ENCODE measurements around the gene PXDN.
"Not testable (repeated sequence)": the region's sequence is repeated elsewhere in the genome, so short reads cannot be mapped to it uniquely, and the experiment has no call there.

DNA sequence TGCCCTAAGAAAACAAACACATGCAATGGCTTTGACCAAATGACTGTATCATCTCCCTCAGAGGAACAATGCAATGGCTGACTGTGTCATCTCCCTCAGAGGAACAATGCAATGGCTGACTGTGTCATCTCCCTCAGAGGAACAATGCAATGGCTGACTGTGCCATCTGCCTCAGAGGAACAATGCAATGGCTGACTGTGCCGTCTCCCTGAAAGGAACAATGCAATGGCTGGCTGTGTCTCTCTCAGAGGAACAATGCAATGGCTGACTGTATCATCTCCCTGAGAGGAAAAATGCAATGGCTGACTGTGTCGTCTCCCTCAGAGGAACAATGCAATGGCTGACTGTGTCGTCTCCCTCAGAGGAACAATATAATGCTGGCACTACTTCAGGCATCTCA, 122.3 kb downstream of the PXDN start:
- TF ChIP-seq, protein P1, sequence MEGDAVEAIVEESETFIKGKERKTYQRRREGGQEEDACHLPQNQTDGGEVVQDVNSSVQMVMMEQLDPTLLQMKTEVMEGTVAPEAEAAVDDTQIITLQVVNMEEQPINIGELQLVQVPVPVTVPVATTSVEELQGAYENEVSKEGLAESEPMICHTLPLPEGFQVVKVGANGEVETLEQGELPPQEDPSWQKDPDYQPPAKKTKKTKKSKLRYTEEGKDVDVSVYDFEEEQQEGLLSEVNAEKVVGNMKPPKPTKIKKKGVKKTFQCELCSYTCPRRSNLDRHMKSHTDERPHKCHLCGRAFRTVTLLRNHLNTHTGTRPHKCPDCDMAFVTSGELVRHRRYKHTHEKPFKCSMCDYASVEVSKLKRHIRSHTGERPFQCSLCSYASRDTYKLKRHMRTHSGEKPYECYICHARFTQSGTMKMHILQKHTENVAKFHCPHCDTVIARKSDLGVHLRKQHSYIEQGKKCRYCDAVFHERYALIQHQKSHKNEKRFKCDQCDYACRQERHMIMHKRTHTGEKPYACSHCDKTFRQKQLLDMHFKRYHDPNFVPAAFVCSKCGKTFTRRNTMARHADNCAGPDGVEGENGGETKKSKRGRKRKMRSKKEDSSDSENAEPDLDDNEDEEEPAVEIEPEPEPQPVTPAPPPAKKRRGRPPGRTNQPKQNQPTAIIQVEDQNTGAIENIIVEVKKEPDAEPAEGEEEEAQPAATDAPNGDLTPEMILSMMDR (IDR thresholded peaks at IDR 0.05): not testable (repeated sequence)
- TF ChIP-seq POLR2A (IDR thresholded peaks at IDR 0.05): not testable (repeated sequence)

All from esophagus squamous epithelium (tissue), 4 donors.